ENCODE results near the gene EPB41L4B. TPM values are rescaled to one million over a fixed set of nuclear protein-coding genes. Genes with fewer than 3 reads are reported as not detected.

The EPB41L4B gene
- total and polyA plus RNA-seq, 12 donors: 0.20 to 15.2 (median 4.4) TPM

GRCh38 chr9:109272045-109272444 is 48.8 kb downstream of the EPB41L4B start:
- Histone ChIP-seq H3K27me3 (no peaks in the 10 kb centered on the region), H3K36me3 (no peaks in the 10 kb centered on the region), H3K4me3 (no peak overlapping the region), H3K27ac (no peak overlapping the region), H3K9me3 (no peaks in the 10 kb centered on the region), H3K4me1 (peaks cover 0 to 21% (median 4%) of the 10 kb centered on the region in 9 donors)
- TF ChIP-seq CTCF (IDR thresholded peaks at IDR 0.05): no peak
- ATAC-seq (no peak), DNase-seq (no peak)
- 93 to 95% methylated on average over 4 of the region's 4 CpGs for WGBS, 2 donors
- intact Hi-C loops (cut with DNase I): no loop called here

- H3K9me3 ChIP-seq: no peaks in the 10 kb centered on the region
- no peak overlapping the region for H3K27ac ChIP-seq
- H3K36me3 ChIP-seq: no peaks in the 10 kb centered on the region
- DNase-seq (no peak), ATAC-seq (no peak)
- H3K4me3 ChIP-seq: no peak overlapping the region
- 87 to 91% methylated on average over 15 of the region's 15 CpGs for WGBS, 2 donors
- H3K27me3 ChIP-seq: peaks cover 0 to 6% (median 0%) of the 10 kb centered on the region in 7 donors
- peaks cover 0 to 20% (median 4%) of the 10 kb centered on the region in 9 donors for H3K4me1 ChIP-seq
- TF ChIP-seq CTCF (IDR thresholded peaks at IDR 0.05): no peak
- intact Hi-C loops (cut with DNase I): no loop called here
Observed at GRCh38 chr9:109270971-109271925, 49.6 kb downstream of the EPB41L4B start.

- Histone ChIP-seq H3K4me3 (no peak overlapping the region), H3K27ac (no peak overlapping the region), H3K9me3 (no peaks in the 10 kb centered on the region), H3K27me3 (peaks cover 0 to 8% (median 0%) of the 10 kb centered on the region in 7 donors), H3K4me1 (peaks cover 0 to 22% (median 4%) of the 10 kb centered on the region in 9 donors), H3K36me3 (no peaks in the 10 kb centered on the region)
- no peak for ATAC-seq
- DNase-seq: no peak
- intact Hi-C loops (cut with DNase I): no loop called here
- no peak for TF ChIP-seq CTCF (IDR thresholded peaks at IDR 0.05)
Observed at GRCh38 chr9:109270441-109270840, 50.4 kb downstream of the EPB41L4B start.

- ATAC-seq (no peak), DNase-seq (no peak)
- H3K27ac ChIP-seq: no peak overlapping the region
- no peak for TF ChIP-seq CTCF (IDR thresholded peaks at IDR 0.05)
- no peak overlapping the region for H3K4me3 ChIP-seq
- peaks cover 0 to 21% (median 4%) of the 10 kb centered on the region in 9 donors for H3K4me1 ChIP-seq
- H3K27me3 ChIP-seq: peaks cover 0 to 8% (median 0%) of the 10 kb centered on the region in 7 donors
- H3K36me3 ChIP-seq: no peaks in the 10 kb centered on the region
- intact Hi-C loops (cut with DNase I): no loop called here
- H3K9me3 ChIP-seq: no peaks in the 10 kb centered on the region
- 71 to 75% methylated on average over 5 of the region's 5 CpGs for WGBS, 2 donors
Observed at GRCh38 chr9:109269839-109270238, 51.0 kb downstream of the EPB41L4B start.

Data from heart right ventricle (tissue), 16 donors.